GM12892 (cell line): ENCODE data around the gene ABLIM1.

ENCODE experiments used
- POLR2A ChIP-seq: IDR thresholded peaks from 2 replicates; pipeline ENCODE4 v1.6.1; 2011; ENCODE audit warnings: low read depth, low read length, control low read depth
- POLR2AphosphoS5 ChIP-seq: IDR thresholded peaks from 2 replicates; pipeline ENCODE4 v1.6.1; 2011; ENCODE audit warnings: low read depth, low read length, control low read depth

DNA sequence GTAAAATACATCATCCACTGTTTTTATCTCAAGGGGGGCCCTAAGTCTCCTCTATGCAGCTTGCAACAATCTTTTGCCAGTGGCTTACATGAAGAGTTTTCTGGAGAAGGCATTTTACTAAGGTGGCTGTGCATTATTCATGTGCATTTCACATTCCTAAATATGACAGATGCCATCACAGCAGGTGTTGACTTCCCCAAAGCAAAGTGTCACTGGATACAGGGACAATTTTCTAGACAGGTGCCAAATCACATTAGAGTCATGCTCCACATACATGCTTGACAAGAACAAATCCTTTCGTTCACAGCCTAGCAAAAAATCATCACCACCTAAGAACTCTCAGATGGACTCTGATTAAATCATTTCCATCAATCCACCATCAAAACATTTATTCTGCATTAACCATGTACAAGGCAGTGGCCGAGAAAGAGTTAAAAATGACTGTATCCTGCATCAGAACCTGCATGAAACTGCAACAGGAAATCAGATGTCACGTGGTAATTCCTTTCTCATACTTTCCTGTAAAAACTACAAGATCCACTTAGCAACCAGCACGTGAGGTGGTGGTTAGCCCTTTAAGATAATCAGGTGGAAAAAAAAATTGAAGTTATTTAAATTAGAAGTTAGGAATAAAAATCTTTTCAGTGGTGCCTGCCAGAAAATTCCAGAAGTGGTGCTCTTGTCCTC lies 165.6 kb downstream of the ABLIM1 start:
- TF ChIP-seq POLR2A (no peak), POLR2AphosphoS5 (no peak)
